ENCODE results near the gene LRP5.

The LRP5 gene

DNA sequence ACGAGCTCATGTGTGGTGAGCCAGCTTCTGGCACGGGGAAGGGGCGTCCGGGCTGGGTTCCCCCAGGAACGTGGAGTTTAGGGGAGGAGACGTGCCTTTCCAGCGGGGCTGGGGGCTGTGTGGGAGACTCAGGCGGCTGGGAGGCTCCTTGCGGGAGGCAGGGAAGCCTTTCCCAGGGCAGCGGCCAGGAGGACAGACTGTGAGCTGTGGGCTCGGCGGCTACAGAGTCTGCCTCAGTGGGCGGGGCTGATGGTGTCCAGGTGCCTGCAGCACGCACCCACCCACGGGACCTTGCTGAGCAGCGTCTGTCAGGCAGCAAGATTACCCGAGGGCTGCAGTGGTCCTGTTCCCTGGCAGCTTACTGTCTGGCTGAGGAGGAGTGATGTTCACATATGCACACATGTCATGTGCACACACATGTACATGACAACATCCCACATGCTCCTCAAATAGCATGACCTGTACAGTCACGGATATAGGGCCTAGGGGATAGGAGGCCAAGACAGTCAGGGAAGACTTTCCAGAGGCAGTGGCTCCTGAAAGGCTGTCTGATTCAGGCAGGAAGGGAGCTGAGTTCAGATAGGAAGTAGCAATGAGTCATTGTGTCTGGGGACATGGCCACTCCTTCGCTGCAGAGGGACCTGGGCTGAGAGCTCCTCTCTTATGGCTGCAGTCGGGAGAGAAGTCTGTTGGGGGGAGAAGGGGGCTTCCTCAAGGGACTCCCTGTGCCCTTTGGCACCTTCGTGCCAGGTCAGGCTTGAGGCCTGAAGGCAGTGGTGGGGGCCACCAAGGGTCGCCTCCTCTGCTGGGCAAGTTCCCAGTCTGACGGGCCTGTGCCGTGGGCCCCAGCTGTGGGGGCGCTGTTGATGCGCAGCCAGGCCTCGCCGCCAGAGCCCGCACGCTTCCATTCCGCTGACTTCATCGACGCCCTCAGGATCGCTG, 124.9 kb downstream of the LRP5 start:
- DNase-seq (ENCODE audit: insufficient read length, low spot score) (no peak), FAIRE-seq (no peak)
- TF ChIP-seq, protein P1, sequence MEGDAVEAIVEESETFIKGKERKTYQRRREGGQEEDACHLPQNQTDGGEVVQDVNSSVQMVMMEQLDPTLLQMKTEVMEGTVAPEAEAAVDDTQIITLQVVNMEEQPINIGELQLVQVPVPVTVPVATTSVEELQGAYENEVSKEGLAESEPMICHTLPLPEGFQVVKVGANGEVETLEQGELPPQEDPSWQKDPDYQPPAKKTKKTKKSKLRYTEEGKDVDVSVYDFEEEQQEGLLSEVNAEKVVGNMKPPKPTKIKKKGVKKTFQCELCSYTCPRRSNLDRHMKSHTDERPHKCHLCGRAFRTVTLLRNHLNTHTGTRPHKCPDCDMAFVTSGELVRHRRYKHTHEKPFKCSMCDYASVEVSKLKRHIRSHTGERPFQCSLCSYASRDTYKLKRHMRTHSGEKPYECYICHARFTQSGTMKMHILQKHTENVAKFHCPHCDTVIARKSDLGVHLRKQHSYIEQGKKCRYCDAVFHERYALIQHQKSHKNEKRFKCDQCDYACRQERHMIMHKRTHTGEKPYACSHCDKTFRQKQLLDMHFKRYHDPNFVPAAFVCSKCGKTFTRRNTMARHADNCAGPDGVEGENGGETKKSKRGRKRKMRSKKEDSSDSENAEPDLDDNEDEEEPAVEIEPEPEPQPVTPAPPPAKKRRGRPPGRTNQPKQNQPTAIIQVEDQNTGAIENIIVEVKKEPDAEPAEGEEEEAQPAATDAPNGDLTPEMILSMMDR (IDR thresholded peaks at IDR 0.05; ENCODE audit: insufficient read depth, missing control alignments) = no peak

- no peak for DNase-seq (ENCODE audit: insufficient read length, low spot score)
- TF ChIP-seq, protein P1 (IDR thresholded peaks at IDR 0.05; ENCODE audit: insufficient read depth, missing control alignments) = no peak
- FAIRE-seq = no peak
These were observed 125.7 kb downstream of the LRP5 start for GRCh38 chr11:68437927-68438657.

DNA sequence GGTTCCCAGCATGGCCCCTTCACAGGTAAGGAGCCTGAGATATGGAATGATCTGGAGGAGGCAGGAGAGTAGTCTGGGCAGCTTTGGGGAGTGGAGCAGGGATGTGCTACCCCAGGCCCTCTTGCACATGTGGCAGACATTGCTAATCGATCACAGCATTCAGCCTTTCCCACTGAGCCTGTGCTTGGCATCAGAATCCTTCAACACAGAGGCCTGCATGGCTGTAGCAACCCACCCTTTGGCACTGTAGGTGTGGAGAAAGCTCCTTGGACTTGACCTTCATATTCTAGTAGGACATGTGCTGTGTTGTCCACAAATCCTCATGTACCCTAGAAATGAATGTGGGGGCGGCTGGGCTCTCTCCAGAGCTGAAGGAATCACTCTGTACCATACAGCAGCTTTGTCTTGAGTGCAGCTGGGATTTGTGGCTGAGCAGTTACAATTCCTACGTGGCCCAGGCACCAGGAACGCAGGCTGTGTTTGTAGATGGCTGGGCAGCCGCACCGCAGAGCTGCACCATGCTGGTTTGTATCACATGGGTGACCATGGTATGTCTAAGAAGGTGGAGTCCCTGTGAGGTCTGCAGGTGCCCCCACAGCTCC, 126.4 kb downstream of the LRP5 start:
- TF ChIP-seq, protein P1 (IDR thresholded peaks at IDR 0.05; ENCODE audit: insufficient read depth, missing control alignments) = no peak
- DNase-seq (ENCODE audit: insufficient read length, low spot score) (no peak), FAIRE-seq (no peak)

DNA sequence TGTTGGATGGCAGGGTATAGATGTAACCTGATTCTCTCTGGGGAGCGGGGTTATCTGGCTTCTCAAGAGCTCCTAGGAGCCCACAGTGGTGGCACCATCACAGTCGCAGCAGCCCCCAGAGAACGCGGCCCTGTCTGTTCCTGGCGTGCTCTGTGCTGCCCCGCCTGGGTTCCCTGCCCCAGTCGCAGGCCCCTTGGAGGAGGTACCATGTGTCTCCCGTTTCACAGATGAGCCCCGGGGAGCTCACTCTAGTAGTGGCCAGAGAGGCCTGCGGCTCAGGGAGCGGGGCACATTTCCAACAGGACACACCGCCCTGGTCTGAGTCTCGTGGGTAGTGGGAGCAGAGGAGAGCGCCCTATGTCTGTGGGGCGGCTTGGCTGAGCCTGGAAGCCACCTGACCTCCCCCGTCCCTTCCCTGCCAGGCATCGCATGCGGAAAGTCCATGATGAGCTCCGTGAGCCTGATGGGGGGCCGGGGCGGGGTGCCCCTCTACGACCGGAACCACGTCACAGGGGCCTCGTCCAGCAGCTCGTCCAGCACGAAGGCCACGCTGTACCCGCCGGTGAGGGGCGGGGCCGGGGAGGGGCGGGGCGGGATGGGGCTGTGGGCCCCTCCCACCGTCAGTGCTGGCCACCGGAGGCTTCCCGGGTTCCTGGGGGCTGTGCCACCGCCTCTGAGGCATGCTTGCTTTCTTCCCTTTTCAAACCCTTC, 127.1 kb downstream of the LRP5 start:
- TF ChIP-seq, protein P1 (IDR thresholded peaks at IDR 0.05; ENCODE audit: insufficient read depth, missing control alignments) = no peak
- DNase-seq (ENCODE audit: insufficient read length, low spot score) (no peak), FAIRE-seq (no peak)

DNA sequence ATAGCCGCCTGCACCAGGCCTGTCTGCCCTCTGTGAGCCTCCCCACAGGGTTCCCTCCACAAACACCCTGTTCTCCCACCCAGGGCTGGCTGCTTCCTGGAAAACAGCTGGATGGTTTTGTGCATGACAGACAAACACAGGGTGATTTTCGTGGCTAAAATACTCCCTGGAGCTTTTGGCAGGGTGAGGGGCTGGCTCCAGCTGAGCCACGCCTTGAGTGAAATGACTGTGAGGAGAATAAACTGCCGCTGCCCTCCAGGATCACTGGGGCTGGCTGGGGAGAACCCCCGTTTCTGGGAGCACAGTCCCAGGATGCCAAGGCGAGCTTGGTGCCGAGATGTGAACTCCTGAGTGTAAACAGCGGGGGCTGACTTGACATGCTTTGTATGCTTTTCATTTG, 127.8 kb downstream of the LRP5 start:
- TF ChIP-seq, protein P1 (IDR thresholded peaks at IDR 0.05; ENCODE audit: insufficient read depth, missing control alignments) = no peak
- FAIRE-seq (no peak), DNase-seq (ENCODE audit: insufficient read length, low spot score) (no peak)

- DNase-seq (ENCODE audit: insufficient read length, low spot score) (peak; percentile 76), FAIRE-seq (no peak)
- TF ChIP-seq, protein P1 (IDR thresholded peaks at IDR 0.05; ENCODE audit: insufficient read depth, missing control alignments) = no peak
These were observed 129.3 kb downstream of the LRP5 start for GRCh38 chr11:68441466-68442230.

Data from D721Med (cell line).